GM21723 (cell line): ENCODE data around the gene CPPED1.
"Not testable (repeated sequence)": the region's sequence is repeated elsewhere in the genome, so short reads cannot be mapped to it uniquely, and the experiment has no call there.

Experiments used
- ATAC-seq: cut with Tn5 transposase; IDR thresholded peaks from one replicate; pipeline ENCODE4 v1.9.1; 2021; ENCODE audit warnings: mild to moderate bottlenecking, moderate library complexity; ENCODE audit not compliant: unreplicated experiment

The CPPED1 gene, protein sequence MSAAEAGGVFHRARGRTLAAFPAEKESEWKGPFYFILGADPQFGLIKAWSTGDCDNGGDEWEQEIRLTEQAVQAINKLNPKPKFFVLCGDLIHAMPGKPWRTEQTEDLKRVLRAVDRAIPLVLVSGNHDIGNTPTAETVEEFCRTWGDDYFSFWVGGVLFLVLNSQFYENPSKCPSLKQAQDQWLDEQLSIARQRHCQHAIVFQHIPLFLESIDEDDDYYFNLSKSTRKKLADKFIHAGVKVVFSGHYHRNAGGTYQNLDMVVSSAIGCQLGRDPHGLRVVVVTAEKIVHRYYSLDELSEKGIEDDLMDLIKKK

DNA sequence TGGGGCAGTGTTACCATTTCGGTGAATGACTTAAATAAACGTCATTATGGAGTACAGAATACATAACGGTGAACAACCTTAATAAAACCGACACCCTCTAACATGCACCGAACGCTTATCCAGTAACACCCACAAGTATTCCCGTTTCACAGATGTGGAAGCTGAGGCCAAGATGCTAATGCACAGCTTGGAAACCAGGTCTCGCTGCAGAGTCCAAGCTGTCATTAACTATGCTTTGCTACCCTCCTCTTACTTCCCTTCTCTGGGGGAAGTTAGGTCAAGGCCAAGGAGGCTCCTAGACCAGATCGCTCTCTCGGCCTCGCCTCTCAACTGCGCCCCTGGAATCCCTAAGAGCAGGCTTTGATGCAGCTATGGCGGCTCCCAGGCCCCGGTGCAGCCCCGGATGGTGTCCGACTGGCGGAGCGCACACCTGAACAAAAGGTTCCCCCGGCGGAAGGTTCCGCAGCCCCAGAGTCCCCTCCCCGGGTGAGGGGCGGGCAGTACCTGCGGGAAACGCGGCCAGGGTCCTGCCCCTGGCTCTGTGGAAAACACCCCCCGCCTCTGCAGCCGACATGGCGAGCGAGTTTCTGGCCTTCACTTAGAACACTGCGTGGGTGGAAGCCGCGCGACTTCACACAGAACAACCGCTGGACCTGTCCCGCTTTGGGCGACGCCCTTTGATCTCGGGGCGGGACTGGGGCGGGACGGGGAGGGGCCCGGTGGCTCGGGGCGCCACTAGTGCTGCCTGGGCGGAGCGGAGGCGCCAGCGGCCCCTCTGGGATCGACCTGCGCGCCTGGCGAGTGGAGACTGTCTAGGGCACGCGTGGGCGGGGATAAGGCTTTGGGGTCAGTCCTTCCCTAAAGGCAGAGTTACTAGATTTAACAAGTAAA is at the start of gene CPPED1:
CPPED1 (minus strand) TSS at position 685 of the 891 bp plus-strand sequence; CDS start at position 574, 111 bp downstream.
- peak; percentile 84 for ATAC-seq

DNA sequence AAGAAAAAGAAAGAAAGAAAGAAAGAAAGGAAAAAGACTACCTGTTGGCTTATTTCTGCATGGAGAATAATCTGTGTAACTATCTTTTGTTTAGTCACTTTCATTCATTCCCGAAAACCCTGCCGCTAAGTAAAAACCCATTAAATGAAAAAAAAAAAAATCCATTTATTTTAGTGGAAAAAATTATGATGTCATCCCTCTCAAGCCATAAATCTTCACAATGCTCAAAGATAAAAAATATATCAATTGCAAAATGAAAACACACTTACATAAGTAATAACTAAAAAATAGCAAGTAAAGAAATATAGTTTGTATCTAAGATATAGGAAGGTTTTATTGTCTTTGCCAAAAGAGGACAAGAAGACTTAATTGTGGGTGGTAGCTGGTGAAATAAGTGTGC is 46.5 kb upstream of the CPPED1 start:
- no peak for ATAC-seq

DNA sequence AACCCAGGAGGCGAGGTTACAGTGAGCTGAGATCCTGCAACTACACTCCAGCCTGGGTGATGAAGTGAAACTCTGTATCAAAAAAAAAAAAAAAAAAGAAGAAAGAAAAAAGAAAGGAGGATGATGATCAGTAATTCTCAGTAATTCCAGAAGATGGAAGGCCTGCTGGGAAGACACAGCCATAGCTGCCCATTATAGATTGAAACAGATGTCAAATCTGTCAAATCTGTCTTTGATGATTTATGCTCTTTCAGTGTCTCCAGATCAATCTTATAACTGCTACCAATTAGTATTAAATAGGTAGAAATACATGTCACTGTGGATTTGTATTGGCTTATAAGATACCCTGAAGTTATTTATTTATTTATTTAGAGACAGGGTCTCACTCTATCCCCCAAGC is 42.9 kb upstream of the CPPED1 start:
- ATAC-seq: no peak

DNA sequence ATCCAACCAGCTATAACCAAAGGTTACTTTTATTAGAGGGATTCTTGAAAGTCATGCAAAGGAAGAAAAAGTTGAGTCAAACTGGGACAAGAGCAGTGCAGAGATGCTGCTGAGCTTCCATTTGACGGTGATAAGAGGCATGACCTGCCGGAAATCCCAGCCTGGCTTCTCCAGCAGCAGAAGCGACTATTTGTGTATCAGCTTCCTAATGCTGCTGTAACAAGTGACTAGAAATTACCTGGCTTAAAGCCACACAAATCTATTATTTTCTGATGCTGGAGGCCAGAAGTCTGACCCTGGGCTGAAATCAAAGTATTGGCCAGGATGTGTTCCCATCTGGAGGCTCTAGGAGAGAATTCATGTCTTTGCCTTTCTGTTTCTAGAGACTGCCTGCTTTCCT is 41.6 kb upstream of the CPPED1 start:
- no peak for ATAC-seq

DNA sequence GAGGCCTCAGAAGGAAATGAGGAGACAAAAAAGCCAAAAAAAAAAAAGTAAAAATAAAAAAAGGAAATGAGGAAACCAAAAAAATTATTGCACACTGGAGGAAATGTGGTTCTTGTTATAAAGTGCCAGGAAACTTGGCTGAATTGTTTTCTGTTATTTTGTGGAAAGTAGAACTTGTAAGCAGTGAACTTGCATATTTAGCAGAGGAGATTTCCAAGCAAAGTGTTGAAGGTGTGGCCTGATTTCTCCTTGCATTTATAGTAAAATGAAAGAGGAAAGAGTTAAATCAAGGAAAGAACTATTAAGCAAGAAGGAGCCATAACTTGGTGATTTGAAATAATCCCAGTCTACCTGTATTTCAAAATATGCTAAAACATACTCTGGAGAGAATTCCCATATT is 34.1 kb upstream of the CPPED1 start:
- no peak for ATAC-seq

DNA sequence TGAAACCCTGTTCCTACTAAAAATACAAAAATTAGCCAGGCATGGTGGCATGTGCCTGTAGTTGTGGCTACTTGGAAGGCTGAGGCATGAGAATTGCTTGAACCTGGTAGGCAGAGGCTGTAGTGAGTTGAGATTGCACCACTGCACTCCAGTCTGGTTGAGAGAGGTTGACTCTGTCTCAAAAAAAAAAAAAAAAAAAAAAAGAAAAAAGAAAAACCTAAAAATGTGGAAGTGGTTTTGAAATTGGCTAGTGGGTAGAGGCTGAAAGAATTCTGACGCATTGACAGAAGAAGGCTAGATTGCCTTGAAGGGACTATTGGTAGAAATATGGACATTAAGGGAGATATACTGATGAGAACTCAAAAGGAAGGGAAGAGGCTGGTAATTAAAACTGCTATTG is 33.6 kb upstream of the CPPED1 start:
- ATAC-seq: no peak

DNA sequence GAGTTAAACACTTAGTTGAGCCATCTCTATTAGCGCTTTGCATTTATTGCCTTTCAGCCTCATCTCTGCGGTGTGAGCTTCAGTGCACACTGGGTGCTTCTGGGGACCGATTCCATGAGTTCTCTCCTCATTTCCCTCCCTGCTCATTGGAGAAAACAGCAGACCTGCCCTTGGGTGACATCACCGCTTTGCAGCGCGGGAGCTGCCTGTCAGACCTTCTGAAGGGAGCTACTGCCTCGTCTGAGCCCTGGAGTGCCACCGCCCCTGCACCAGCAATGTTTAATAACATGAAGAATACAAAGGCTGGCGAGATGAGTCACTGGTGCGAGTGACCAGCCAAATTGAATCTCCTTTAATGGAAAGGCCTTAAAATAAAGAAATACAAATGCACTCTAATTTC is 30.2 kb upstream of the CPPED1 start:
- no peak for ATAC-seq

DNA sequence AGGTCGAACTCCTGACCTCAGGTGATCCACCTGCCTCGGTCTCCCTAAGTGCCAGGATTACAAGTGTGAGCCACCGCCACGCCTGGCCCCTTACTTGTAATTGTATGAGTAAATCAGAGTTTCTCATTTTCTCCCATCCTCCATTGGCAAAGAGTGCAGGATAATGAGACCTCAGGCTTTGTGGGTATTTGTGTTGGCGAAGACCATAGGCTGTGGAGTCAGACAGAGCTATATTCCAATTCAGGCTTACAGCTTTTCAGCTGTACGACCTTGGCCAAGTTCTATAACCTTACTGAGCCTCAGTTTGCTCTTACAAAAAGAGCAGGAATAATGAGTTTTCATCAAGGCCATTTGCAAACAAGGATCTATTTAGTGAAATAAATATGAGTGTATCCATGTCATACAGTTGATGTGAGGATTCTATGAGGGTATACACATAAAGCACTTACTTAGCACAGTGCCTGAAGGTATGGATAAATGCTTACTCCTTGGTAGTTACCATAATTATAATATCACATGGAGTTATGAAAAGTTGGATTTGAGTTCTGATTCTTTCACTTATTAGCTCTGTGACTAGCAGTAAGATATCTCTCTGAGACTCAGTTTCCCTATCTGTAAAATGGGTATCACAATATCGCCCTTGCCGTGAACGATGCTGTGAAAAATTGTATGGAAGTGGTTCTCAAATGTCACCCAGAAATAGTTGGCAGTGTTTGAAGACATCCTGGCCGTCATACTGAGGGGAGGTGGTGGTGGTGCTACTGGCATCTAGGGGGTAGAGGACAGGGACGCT is 25.6 kb upstream of the CPPED1 start:
- no peak for ATAC-seq

DNA sequence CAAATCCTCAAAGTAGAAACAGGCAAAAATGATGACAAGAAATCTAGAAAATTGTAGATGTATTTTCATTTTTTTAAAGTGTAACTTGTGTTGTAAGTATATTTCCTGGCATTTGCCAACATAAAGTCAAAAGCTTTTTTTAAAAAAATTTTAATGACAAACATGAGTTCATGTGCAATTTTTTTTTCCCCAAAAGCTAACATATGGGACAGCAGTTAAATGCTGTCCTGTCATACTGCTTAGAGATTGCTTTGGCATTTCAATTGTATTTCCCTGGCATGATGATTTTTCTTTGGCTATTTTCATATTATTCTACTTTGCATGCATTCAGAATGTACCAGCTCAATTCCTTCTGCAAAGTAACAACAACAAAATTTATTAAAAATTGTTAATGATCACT is 24.5 kb upstream of the CPPED1 start:
- ATAC-seq: no peak

DNA sequence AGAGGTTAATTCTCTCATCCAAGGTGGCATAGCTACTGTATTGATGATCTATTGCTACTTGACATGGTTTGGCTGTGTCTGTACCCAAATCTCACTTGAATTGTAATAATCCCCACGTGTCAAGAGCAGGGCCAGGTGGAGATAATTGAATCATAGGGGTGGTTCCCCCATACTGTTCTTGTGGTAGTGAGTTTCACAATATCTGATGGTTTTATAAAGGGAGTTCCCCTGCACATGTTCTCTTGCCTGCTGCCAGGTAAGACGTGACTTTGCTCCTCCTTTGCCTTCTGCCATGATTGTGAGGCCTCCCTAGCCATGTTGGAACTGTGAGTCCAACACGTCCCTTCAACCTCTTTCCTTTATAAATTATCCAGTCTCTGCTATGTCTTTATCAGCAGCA is 22.9 kb upstream of the CPPED1 start:
- ATAC-seq: no peak

DNA sequence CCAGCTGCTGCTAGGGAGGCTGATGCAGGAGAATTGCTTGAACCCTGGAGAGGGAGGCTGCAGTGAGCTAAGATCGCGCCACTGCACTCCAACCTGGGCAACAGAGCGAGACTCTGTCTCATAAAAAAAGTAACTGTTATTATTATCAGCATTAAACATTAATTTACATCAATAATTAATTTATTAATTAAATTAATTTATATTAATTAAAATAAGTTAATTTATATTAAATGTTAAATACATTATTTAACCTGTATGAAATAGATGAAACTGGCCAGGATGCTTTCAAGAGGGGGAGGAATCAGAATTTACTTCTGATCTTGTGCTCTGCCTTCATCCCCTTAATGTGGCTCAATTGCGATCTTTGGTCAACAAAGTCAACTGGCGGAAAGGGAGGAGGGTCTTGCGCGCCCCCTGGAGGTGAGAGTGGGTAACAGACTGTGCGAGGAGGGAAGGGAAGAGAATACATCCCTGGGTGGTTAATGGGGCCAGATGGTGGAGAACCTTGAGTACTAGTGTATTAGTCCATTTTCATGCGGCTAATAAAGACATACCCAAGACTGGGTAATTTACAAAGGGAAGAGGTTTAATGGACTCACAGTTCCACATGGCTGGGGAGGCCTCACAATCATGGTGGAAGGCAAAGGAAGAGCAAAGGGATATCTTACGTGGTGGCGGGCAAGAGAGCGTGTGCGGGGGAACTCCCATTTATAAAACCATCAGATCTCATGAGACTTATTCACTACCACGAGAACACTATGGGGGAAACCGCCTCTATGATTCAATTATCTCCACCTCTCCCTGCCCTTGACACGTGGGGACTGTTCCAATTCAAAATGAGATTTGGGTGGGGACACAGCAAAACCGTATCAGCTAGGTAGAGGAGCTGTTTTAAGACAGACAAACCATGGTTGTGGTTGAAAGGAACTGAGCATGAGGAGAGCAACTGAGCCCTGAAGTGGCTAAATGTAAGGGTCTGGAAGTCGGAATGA is 15.7 kb upstream of the CPPED1 start:
- no peak for ATAC-seq

DNA sequence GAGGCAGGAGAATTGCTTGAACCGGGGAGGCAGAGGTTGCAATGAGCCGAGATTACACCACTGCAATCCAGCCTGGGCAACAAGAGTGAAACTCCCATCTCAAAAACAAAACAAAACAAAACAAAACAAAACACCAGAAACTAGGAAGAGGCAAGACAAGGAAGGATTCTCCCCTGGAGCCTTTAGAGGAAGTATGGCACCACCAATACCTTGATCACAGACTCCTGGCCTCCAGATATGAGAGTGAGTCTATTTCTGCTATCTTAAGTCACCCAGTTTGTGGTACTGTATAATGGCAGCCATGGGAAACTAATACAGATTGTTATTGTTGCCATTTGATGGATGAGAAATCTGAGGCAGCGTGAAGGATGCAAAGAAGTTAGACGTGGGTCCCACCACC is 14.6 kb upstream of the CPPED1 start:
- no peak for ATAC-seq

DNA sequence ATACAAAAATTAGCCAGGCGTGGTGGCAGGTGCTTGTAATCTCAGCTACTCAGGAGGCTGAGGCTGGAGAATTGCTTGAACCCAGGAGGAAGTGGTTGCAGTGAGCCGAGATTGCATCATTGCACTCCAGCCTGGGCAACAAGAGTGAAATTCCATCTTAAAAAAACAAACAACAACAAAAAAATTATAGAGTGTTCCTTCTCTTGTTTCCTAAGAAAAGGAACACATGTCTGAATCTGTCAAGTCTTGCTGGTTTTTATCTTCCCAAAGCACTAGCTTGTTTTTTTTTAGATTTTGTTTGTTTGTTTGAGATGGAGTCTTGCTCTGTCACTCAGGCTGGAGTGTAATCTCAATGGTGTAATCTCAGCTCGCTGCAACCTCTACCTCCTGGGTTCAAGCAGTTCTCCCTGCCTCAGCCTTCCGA is 13.1 kb upstream of the CPPED1 start:
- ATAC-seq: not testable (repeated sequence)

DNA sequence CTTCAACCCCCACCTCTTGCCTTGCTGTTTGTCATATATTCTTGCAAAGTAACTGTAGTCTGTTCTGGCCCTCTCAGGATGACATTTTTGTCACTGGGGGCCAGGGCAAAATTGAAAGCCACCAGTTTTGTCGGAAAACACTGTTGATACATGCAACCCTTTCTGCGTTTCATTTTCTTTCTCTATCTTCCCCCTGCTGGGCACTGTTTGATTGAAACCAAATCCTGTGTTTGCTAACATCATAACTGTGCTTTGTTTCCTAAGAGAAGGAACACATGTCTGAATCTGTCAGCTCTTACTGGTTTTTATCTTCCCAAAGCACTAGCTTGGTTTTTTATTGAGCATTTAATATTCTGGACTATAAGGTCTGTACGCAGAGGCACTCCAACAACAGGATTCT is 11.7 kb upstream of the CPPED1 start:
- ATAC-seq: no peak

DNA sequence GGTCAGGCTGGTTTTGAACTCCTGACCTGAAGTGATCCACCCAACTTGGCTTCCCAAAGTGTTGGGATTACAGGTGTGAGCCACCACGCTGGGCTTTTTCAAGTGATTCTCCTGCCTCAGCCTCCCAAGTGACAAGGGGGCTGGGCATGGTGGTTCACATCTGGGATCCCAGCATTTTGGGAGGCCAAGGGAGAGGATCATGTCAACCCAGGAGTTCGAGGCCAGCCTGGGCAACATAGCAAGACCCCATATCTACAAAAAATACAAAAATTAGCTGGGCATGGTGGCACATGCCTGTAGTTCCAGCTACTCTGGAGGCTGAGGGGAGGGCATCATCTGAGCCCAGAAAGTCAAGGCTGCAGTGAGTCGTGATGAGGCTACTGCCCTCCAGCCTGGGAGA is 10.0 kb upstream of the CPPED1 start:
- ATAC-seq: not testable (repeated sequence)

DNA sequence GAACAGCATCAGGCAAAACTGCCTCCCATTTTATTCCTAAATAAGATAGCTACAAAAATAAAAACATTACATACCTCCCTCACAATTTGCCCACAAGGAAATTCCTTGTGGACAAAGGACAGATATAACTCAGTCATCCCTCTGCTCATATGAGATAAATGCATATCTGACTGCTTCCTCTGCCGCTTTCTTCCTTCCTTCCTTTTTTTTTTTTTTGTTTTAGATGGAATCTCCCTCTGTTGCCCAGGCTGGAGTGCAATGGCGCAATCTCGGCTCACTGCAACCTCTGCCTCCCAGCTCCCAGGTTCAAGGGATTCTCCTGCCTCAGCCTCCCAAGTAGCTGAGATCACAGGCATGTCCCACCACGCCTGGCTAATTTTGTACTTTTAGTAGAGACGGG is 9.6 kb upstream of the CPPED1 start:
- not testable (repeated sequence) for ATAC-seq

DNA sequence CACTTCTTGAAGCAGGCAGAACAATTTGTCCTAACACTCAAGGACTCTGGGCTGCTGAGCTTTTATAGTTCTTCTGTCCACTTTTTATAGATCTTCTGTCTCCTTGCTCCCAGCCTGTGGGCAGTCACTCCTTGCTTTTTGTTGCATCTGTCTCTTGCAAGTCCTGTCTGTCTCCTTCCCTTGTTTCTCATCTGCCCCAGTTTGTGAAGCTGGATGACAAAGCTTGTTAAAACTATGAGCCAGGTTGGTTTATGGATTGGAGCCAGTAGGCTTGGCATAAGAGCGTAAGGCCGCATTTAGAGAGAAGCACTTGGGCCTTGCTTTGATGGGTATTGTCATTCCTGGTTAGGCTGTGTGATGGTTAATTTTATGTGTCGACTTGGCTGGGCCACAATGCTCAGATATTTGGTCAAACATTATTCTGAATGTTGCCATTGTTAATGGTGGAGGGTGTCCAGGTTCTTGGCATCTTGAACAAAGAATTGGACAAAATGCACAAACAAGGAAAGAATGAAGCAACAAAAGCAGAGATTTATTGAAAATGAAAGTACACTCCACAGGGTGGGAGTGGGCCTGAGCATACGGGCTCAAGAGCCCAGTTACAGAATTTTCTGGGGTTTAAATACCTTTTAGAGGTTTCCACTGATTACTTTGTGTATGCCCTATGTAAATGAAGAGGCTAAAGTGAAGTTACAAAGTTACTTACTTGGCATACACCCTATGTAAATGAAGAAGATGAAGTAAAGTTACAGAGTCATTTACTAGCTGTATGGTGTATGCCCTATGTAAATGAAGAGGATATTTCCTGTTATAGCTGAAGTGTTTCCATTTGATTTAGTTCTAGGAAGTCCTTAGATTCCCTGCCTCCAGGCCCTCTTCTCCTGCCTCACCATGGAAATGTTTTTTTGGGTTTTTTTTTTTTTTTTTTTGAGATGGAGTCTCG is 8.0 kb upstream of the CPPED1 start:
- ATAC-seq: no peak

DNA sequence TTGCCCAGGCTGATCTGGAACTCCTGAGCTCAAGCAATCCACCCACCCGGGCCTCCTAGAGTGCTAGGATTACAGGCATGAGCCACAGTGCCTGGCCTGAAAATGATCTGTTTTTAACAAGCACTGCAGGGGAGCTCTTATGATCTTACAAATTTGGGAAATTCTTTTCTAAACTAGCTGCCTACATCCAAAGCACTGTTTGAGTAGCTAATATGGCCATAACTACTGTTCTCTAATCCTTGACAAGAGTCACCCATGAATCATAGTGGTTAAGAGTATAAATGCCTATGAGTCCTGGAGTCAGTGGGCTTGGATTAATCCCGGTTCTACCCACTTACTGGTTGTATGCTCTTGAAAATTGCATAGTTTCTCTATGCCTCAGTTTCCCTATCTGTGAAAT is 1.4 kb upstream of the CPPED1 start:
- no peak for ATAC-seq

DNA sequence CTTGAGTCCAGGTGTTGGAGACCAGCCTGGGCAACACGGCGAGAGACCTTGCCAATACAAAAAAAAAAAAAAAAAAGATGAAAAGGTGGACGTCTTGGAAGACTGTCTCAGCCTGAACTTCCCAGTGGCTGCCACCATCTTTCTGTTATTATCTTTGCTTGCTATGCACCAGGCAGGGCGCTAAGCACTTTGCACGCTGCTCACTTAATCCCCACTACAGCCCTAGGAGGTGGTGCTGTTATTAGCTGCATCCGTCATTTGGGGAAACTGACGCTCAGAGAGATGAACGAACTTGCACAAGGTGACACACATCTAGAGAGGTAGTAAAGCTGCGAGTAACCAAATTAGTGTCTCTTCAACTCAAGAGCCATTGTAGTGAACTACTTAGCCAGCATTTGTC is 708 bp upstream of the CPPED1 start:
- no peak for ATAC-seq
